CD4-positive, CD25-positive, alpha-beta regulatory T cell (primary cell): ENCODE results near the gene EFCAB8. TPM values are rescaled to one million over a fixed set of nuclear protein-coding genes. Genes with fewer than 3 reads are reported as not detected.
"Not testable (repeated sequence)": the region's sequence is repeated elsewhere in the genome, so short reads cannot be mapped to it uniquely, and the experiment has no call there.

Experiments used
- ATAC-seq, 2 donors: fragments of 150-1000 bp; cut with Tn5 transposase; one replicate each; pipeline ENCODE4 v1.10.0; 2021; ENCODE audit warnings: low read depth in 2 of 2, moderate number of reproducible peaks in 2 of 2, moderate library complexity in 1 of 2
- DNase-seq, 3 donors: peaks; one replicate each; pipeline versions ENCODE4 v3.0.0 to v3.0.0-alpha.2; 2012 to 2022; ENCODE audit warnings: mixed read lengths in 1 of 3
- H3K27ac ChIP-seq: one replicate; pipeline ENCODE4 v1.7.0; 2013; ENCODE audit warnings: mild to moderate bottlenecking, low read length; ENCODE audit not compliant: insufficient read depth, poor library complexity, severe bottlenecking
- H3K27me3 ChIP-seq: one replicate; pipeline ENCODE4 v1.7.0; 2013; ENCODE audit warnings: low read length; ENCODE audit not compliant: control insufficient read depth, insufficient read depth
- H3K36me3 ChIP-seq: one replicate; pipeline ENCODE4 v1.7.0; 2013; ENCODE audit warnings: mild to moderate bottlenecking, low read length, moderate library complexity; ENCODE audit not compliant: control insufficient read depth, insufficient read depth
- H3K4me1 ChIP-seq: 2 replicates; pipeline ENCODE4 v1.7.0; 2013; ENCODE audit warnings: mild to moderate bottlenecking, low read length; ENCODE audit not compliant: insufficient read depth, control insufficient read depth, poor library complexity, severe bottlenecking
- H3K4me3 ChIP-seq: one replicate; pipeline ENCODE4 v1.7.0; 2013; ENCODE audit warnings: low read depth, mild to moderate bottlenecking, low read length, moderate library complexity
- H3K9me3 ChIP-seq, 2 experiments: 1 replicate in 1 of 2; 2 replicates in 1 of 2; pipeline ENCODE4 v1.7.0; 2013; ENCODE audit warnings: low read length in 2 of 2, mild to moderate bottlenecking in 1 of 2, moderate library complexity in 1 of 2; ENCODE audit not compliant: control insufficient read depth in 2 of 2
- H3K27ac Mint-ChIP-seq, 3 donors: one replicate each; pipeline ENCODE4 v1.8.0; 2020 to 2022; ENCODE audit warnings: mild to moderate bottlenecking in 3 of 3, mixed read lengths in 3 of 3, moderate library complexity in 2 of 3
- H3K27me3 Mint-ChIP-seq: one replicate; pipeline ENCODE4 v1.8.0; 2022; ENCODE audit warnings: mild to moderate bottlenecking, mixed read lengths
- H3K36me3 Mint-ChIP-seq: one replicate; pipeline ENCODE4 v1.8.0; 2020; ENCODE audit warnings: mixed read lengths
- H3K4me1 Mint-ChIP-seq, 4 donors: one replicate each; pipeline ENCODE4 v1.8.0; 2020 to 2022; ENCODE audit warnings: mixed read lengths in 4 of 4, mild to moderate bottlenecking in 1 of 4
- H3K4me3 Mint-ChIP-seq, 4 donors: one replicate each; pipeline ENCODE4 v1.8.0; 2020 to 2022; ENCODE audit warnings: mild to moderate bottlenecking in 4 of 4, mixed read lengths in 4 of 4, moderate library complexity in 3 of 4
- H3K9me3 Mint-ChIP-seq, 7 donors: one replicate each; pipeline ENCODE4 v1.8.0; 2020 to 2022; ENCODE audit warnings: mixed read lengths in 7 of 7, mild to moderate bottlenecking in 3 of 7, moderate library complexity in 2 of 7
- polyA plus RNA-seq, 4 donors: library from polyadenylated mRNA; unstranded; fragments of 300-500 nt; fragmentation: Illumina TruSeq; gene quantifications; one replicate each; pipeline ENCODE4 v1.2.3, GENCODE V29; 2021
- total RNA-seq: library from RNA; stranded (reverse); gene quantifications from one replicate; pipeline ENCODE4 v1.2.3, GENCODE V29; 2022

Gene EFCAB8
- total and polyA plus RNA-seq, 5 donors from 2014 or later, result 1.2 TPM; not detected in 4

- Histone ChIP-seq H3K36me3 (no peaks in the 10 kb centered on the region), H3K27me3 (no peaks in the 10 kb centered on the region), H3K4me1 (peaks cover 94% of the 10 kb centered on the region), H3K9me3 (peaks cover 0 to 2% of the 10 kb centered on the region in 2 experiments), H3K4me3 (peak overlapping the region; percentile 75), H3K27ac (peak overlapping the region; percentile 97)
- ATAC-seq (no peak), DNase-seq (no peak)
- H3K4me3 Mint-ChIP-seq, result peak overlapping the region in 1 of 4 donors; percentile 75
- H3K4me1 Mint-ChIP-seq, result peaks cover 26 to 64% (median 44%) of the 10 kb centered on the region in 4 donors
- peaks cover 0 to 5% (median 0%) of the 10 kb centered on the region in 7 donors for H3K9me3 Mint-ChIP-seq
- no peaks in the 10 kb centered on the region for H3K36me3 Mint-ChIP-seq
- no peaks in the 10 kb centered on the region for H3K27me3 Mint-ChIP-seq
- no peak overlapping the region for H3K27ac Mint-ChIP-seq
Measured at GRCh38 chr20:32970973-32971300, 112.2 kb downstream of the EFCAB8 start.

- Mint-ChIP-seq H3K27ac (no peak overlapping the region), H3K4me3 (no peak overlapping the region), H3K36me3 (peaks cover 4% of the 10 kb centered on the region), H3K27me3 (no peaks in the 10 kb centered on the region), H3K4me1 (peaks cover 23 to 61% (median 40%) of the 10 kb centered on the region in 4 donors), H3K9me3 (peaks cover 0 to 13% (median 0%) of the 10 kb centered on the region in 7 donors)
- Histone ChIP-seq H3K27ac (peak overlapping the region; percentile 97), H3K27me3 (no peaks in the 10 kb centered on the region), H3K9me3 (peaks cover 0 to 10% of the 10 kb centered on the region in 2 experiments), H3K36me3 (no peaks in the 10 kb centered on the region), H3K4me1 (peaks cover 94% of the 10 kb centered on the region), H3K4me3 (peak overlapping the region; percentile 75)
- peak; percentile 19 to 26 for ATAC-seq
- peak in 1 of 3 donors; percentile 73 for DNase-seq
Measured at GRCh38 chr20:32971703-32972161, 113.0 kb downstream of the EFCAB8 start.

GRCh38 chr20:32972181-32973076 lies 113.7 kb downstream of the EFCAB8 start:
- Mint-ChIP-seq H3K4me3 (peak overlapping the region in 2 of 4 donors; percentile 27 to 45), H3K4me1 (peaks cover 16 to 57% (median 37%) of the 10 kb centered on the region in 4 donors), H3K27ac (no peak overlapping the region), H3K9me3 (peaks cover 0 to 16% (median 0%) of the 10 kb centered on the region in 7 donors), H3K36me3 (peaks cover 5% of the 10 kb centered on the region), H3K27me3 (no peaks in the 10 kb centered on the region)
- peak overlapping the region; percentile 75 for H3K4me3 ChIP-seq
- peaks cover 87% of the 10 kb centered on the region for H3K4me1 ChIP-seq
- no peaks in the 10 kb centered on the region for H3K27me3 ChIP-seq
- H3K27ac ChIP-seq, result peak overlapping the region; percentile 97
- no peaks in the 10 kb centered on the region for H3K36me3 ChIP-seq
- DNase-seq (peak; percentile 81 to 95 (median 92)), ATAC-seq (peak; percentile 91 to 93)
- H3K9me3 ChIP-seq, result peaks cover 0 to 10% of the 10 kb centered on the region in 2 experiments

GRCh38 chr20:32973077-32973717 lies 114.5 kb downstream of the EFCAB8 start:
- Histone ChIP-seq H3K27ac (peak overlapping the region; percentile 97), H3K4me1 (peaks cover 79% of the 10 kb centered on the region), H3K4me3 (peak overlapping the region; percentile 9), H3K36me3 (no peaks in the 10 kb centered on the region), H3K9me3 (peaks cover 0 to 10% of the 10 kb centered on the region in 2 experiments), H3K27me3 (no peaks in the 10 kb centered on the region)
- Mint-ChIP-seq H3K9me3 (peaks cover 0 to 16% (median 0%) of the 10 kb centered on the region in 7 donors), H3K36me3 (peaks cover 5% of the 10 kb centered on the region), H3K27me3 (no peaks in the 10 kb centered on the region), H3K4me3 (peak overlapping the region in 2 of 4 donors; percentile 45 to 49), H3K4me1 (peaks cover 12 to 49% (median 32%) of the 10 kb centered on the region in 4 donors), H3K27ac (no peak overlapping the region)
- DNase-seq (no peak), ATAC-seq (no peak)

- peaks cover 67% of the 10 kb centered on the region for H3K4me1 ChIP-seq
- not testable (repeated sequence) for DNase-seq, ATAC-seq
Measured at GRCh38 chr20:32974204-32975064, 115.7 kb downstream of the EFCAB8 start.

GRCh38 chr20:32975121-32975520 lies 116.4 kb downstream of the EFCAB8 start:
- not testable (repeated sequence) for ATAC-seq
- H3K27ac Mint-ChIP-seq, result peak overlapping the region in 1 of 3 donors; percentile 88

More at GRCh38 chr20:32974204-32975064, 115.7 kb downstream of the EFCAB8 start:
- H3K27ac ChIP-seq, result peak overlapping the region; percentile 97
- not testable (repeated sequence) for H3K27me3 ChIP-seq, H3K9me3 ChIP-seq, H3K36me3 ChIP-seq, H3K4me3 ChIP-seq, H3K36me3 Mint-ChIP-seq, H3K27me3 Mint-ChIP-seq
- Mint-ChIP-seq H3K4me3 (peak overlapping the region in 3 of 4 donors; percentile 13 to 77 (median 45)), H3K9me3 (peaks cover 0 to 16% (median 0%) of the 10 kb centered on the region in 7 donors), H3K4me1 (peaks cover 6 to 38% (median 24%) of the 10 kb centered on the region in 4 donors), H3K27ac (peak overlapping the region in 1 of 3 donors; percentile 88)

More at GRCh38 chr20:32975121-32975520, 116.4 kb downstream of the EFCAB8 start:
- not testable (repeated sequence) for H3K27me3 ChIP-seq, H3K27me3 Mint-ChIP-seq, H3K9me3 ChIP-seq, H3K36me3 Mint-ChIP-seq, H3K27ac ChIP-seq, DNase-seq, H3K36me3 ChIP-seq, H3K4me3 ChIP-seq
- peaks cover 0 to 16% (median 0%) of the 10 kb centered on the region in 7 donors for H3K9me3 Mint-ChIP-seq
- H3K4me1 Mint-ChIP-seq, result peaks cover 6 to 34% (median 17%) of the 10 kb centered on the region in 4 donors
- peaks cover 60% of the 10 kb centered on the region for H3K4me1 ChIP-seq
- peak overlapping the region in 3 of 4 donors; percentile 22 to 51 (median 40) for H3K4me3 Mint-ChIP-seq
